WTC11 (cell line): ENCODE data around the gene AGBL4. TPM values are rescaled to one million over a fixed set of nuclear protein-coding genes. Genes with fewer than 3 reads are reported as not detected.

ENCODE experiments used
- ATAC-seq: fragments of 200-7000 bp; cut with Tn5 transposase; 2 replicates; pipeline ENCODE4 v1.10.0; 2021; ENCODE audit warnings: mild to moderate bottlenecking, moderate library complexity
- CTCF ChIA-PET: fragments of 300-600 bp; sonication (Branson Sonifier 250); formaldehyde crosslinking; loops from one replicate; lab custom pipeline; 2021; ENCODE audit warnings: antibody characterized with exemption; lab: Charles Lee
- POLR2A ChIA-PET: fragments of 350-600 bp; sonication (Branson Sonifier 250); formaldehyde crosslinking; loops from one replicate; lab custom pipeline; 2021; ENCODE audit warnings: antibody characterized with exemption; lab: Charles Lee
- DNase-seq: peaks from one replicate; pipeline ENCODE4 v3.0.0; 2021; ENCODE audit warnings: low spot score
- H3K27ac Mint-ChIP-seq: 2 replicates; pipeline ENCODE4 v1.8.0; 2021; ENCODE audit warnings: mixed read lengths
- H3K27me3 Mint-ChIP-seq: 2 replicates; pipeline ENCODE4 v1.8.0; 2021; ENCODE audit warnings: low read depth, mild to moderate bottlenecking, moderate library complexity, mixed read lengths
- H3K36me3 Mint-ChIP-seq: 2 replicates; pipeline ENCODE4 v1.8.0; 2021; ENCODE audit warnings: mixed read lengths
- H3K4me1 Mint-ChIP-seq: 2 replicates; pipeline ENCODE4 v1.8.0; 2022; ENCODE audit warnings: mixed read lengths
- H3K4me3 Mint-ChIP-seq: 2 replicates; pipeline ENCODE4 v1.8.0; 2021; ENCODE audit warnings: mild to moderate bottlenecking, moderate library complexity, mixed read lengths
- H3K9me3 Mint-ChIP-seq: 2 replicates; pipeline ENCODE4 v1.8.0; 2021; ENCODE audit warnings: mixed read lengths
- ATF1 ChIP-seq: sonication (generic); formaldehyde crosslinking; IDR thresholded peaks from 2 replicates; pipeline ENCODE4 v1.8.1; 2023; ENCODE audit warnings: mild to moderate bottlenecking, moderate library complexity, missing genetic modification reagents
- CREB1 ChIP-seq: sonication (generic); formaldehyde crosslinking; IDR thresholded peaks from 2 replicates; pipeline ENCODE4 v1.8.0; 2023; ENCODE audit warnings: mild to moderate bottlenecking, missing genetic modification reagents
- ELF4 ChIP-seq: sonication (generic); formaldehyde crosslinking; IDR thresholded peaks from 2 replicates; pipeline ENCODE4 v1.8.1; 2022; ENCODE audit warnings: low read depth, mild to moderate bottlenecking, moderate library complexity, missing genetic modification reagents
- EMX1 ChIP-seq: fragments of 250-450 bp; sonication (Bioruptor Pico); IDR thresholded peaks from 2 replicates; pipeline ENCODE4 v1.8.0; 2021; ENCODE audit warnings: mild to moderate bottlenecking
- GABPB1 ChIP-seq: sonication (generic); formaldehyde crosslinking; IDR thresholded peaks from 2 replicates; pipeline ENCODE4 v1.8.1; 2023; ENCODE audit warnings: mild to moderate bottlenecking, missing genetic modification reagents
- KAT7 ChIP-seq: sonication (generic); formaldehyde crosslinking; IDR thresholded peaks from 2 replicates; pipeline ENCODE4 v1.8.1; 2023; ENCODE audit warnings: missing genetic modification reagents, mild to moderate bottlenecking, borderline replicate concordance
- NFATC4 ChIP-seq: fragments of 250-450 bp; sonication (Bioruptor Pico); IDR thresholded peaks from 2 replicates; pipeline ENCODE4 v1.9.0; 2021; ENCODE audit warnings: mild to moderate bottlenecking
- NR2C2 ChIP-seq: sonication (generic); formaldehyde crosslinking; IDR thresholded peaks from 2 replicates; pipeline ENCODE4 v1.8.0; 2022; ENCODE audit warnings: mild to moderate bottlenecking, missing genetic modification reagents
- SOX15 ChIP-seq: fragments of 250-450 bp; sonication (Bioruptor Pico); IDR thresholded peaks from 2 replicates; pipeline ENCODE4 v1.9.0; 2021; ENCODE audit warnings: mild to moderate bottlenecking
- SP1 ChIP-seq: sonication (generic); formaldehyde crosslinking; conservative IDR thresholded peaks from 2 replicates; pipeline ENCODE4 v1.8.1; 2022; ENCODE audit warnings: missing genetic modification reagents
- TCF7 ChIP-seq: sonication (generic); formaldehyde crosslinking; IDR thresholded peaks from 2 replicates; pipeline ENCODE4 v1.8.0; 2022; ENCODE audit warnings: mild to moderate bottlenecking, low read depth, missing genetic modification reagents, moderate library complexity
- TP53 ChIP-seq: sonication (generic); formaldehyde crosslinking; IDR thresholded peaks from 2 replicates; pipeline ENCODE4 v1.8.1; 2023; ENCODE audit warnings: mild to moderate bottlenecking, missing genetic modification reagents
- ZBTB21 ChIP-seq: sonication (generic); formaldehyde crosslinking; IDR thresholded peaks from 2 replicates; pipeline ENCODE4 v1.8.1; 2023; ENCODE audit warnings: mild to moderate bottlenecking, missing genetic modification reagents, borderline replicate concordance
- ZNF121 ChIP-seq: sonication (generic); formaldehyde crosslinking; IDR thresholded peaks from 2 replicates; pipeline ENCODE4 v1.8.0; 2023; ENCODE audit warnings: missing genetic modification reagents
- total RNA-seq: library from RNA; stranded (reverse); gene quantifications from 3 replicates; pipeline ENCODE4 v1.2.3, GENCODE V29; 2021
- TF ChIP-seq, protein P1 (sequence below): fragments of 200-600 bp; IDR thresholded peaks from 2 replicates; pipeline ENCODE4 v1.8.0; 2022; ENCODE audit warnings: antibody characterized with exemption
- TF ChIP-seq, protein P2 (sequence below): fragments of 250-450 bp; sonication (Bioruptor Pico); IDR thresholded peaks from 2 replicates; pipeline ENCODE4 v1.9.0; 2021; ENCODE audit warnings: mild to moderate bottlenecking
- TF ChIP-seq, protein P3 (sequence below): fragments of 250-450 bp; sonication (Bioruptor Pico); IDR thresholded peaks from 2 replicates; pipeline ENCODE4 v2.1.2; 2022; ENCODE audit warnings: mild to moderate bottlenecking, moderate library complexity
- TF ChIP-seq, protein P4 (sequence below): sonication (generic); formaldehyde crosslinking; IDR thresholded peaks from 2 replicates; pipeline ENCODE4 v1.8.1; 2022; ENCODE audit warnings: mild to moderate bottlenecking, moderate library complexity, missing genetic modification reagents
- TF ChIP-seq, protein P5 (sequence below): sonication (generic); formaldehyde crosslinking; IDR thresholded peaks from 2 replicates; pipeline ENCODE4 v1.8.1; 2022; ENCODE audit warnings: low read depth, missing genetic modification reagents, borderline replicate concordance
- TF ChIP-seq, protein P6 (sequence below): sonication (generic); formaldehyde crosslinking; IDR thresholded peaks from 2 replicates; pipeline ENCODE4 v1.8.1; 2023; ENCODE audit warnings: mild to moderate bottlenecking, missing genetic modification reagents, borderline replicate concordance

AGBL4 gene
- total RNA-seq, 1 experiment from 2014 or later: 0.87 TPM

DNA sequence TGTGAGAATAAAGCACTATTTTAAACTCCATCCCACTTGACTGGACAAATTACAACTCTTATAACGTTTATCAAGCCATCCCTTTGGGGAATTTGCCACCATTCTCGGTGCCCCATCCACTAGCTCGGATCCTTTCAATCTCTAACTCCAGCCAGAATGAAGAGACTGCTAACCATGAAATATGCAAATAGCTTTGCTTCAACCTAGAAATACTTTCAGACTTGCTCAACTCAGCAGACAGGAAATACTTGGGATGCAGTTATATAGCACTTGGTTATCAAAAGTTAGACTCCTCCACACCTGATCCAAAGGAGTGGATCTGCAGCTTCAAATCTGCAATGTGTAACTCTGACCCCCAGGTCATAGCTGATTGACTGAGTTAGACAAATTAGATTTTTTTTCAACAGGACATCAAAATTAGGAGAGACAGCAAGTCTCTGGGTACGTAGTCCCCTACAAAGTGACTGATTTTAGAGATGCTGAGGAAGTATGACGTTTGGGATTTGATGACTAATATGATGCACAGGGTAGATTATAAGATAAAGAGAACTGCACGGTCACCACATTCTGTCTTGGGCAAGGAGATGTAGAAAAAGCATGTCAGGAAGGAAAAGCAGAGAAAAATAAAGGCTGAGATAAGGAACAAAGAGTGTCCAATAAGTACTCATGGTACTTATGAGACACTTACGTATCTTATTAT lies 496.0 kb downstream of the AGBL4 start (continued):
- no peak for TF ChIP-seq TP53 (CRISPR knock-in tag)

DNA sequence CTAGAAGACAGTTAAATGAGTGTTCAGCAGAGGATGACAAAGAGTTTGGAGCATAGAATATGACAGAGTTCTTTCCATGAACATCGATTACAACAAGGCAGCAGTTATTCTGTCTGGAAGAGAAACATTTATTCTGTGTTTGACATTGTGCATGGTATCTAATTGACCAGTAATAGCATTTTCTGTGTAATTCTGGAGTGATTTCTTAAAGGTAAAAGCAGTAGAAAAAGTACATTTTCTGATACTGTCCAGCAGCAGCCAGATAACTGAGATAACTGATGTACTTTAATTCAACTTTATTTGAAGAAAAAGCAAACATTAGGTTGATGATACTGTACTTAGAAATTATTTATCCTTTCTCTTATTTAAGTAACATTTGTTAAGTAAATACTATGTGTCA lies 497.1 kb downstream of the AGBL4 start:
- TF ChIP-seq SOX15 (CRISPR knock-in tag): no peak
- TF ChIP-seq, protein P1, sequence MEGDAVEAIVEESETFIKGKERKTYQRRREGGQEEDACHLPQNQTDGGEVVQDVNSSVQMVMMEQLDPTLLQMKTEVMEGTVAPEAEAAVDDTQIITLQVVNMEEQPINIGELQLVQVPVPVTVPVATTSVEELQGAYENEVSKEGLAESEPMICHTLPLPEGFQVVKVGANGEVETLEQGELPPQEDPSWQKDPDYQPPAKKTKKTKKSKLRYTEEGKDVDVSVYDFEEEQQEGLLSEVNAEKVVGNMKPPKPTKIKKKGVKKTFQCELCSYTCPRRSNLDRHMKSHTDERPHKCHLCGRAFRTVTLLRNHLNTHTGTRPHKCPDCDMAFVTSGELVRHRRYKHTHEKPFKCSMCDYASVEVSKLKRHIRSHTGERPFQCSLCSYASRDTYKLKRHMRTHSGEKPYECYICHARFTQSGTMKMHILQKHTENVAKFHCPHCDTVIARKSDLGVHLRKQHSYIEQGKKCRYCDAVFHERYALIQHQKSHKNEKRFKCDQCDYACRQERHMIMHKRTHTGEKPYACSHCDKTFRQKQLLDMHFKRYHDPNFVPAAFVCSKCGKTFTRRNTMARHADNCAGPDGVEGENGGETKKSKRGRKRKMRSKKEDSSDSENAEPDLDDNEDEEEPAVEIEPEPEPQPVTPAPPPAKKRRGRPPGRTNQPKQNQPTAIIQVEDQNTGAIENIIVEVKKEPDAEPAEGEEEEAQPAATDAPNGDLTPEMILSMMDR: no peak
- no peak for TF ChIP-seq KAT7 (CRISPR knock-in tag)
- no peak for TF ChIP-seq ZBTB21 (CRISPR knock-in tag)
- TF ChIP-seq, protein P2, sequence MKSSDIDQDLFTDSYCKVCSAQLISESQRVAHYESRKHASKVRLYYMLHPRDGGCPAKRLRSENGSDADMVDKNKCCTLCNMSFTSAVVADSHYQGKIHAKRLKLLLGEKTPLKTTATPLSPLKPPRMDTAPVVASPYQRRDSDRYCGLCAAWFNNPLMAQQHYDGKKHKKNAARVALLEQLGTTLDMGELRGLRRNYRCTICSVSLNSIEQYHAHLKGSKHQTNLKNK (CRISPR knock-in tag): no peak
- no peak for TF ChIP-seq GABPB1
- no peak for TF ChIP-seq ATF1 (CRISPR knock-in tag)
- TF ChIP-seq, protein P3, sequence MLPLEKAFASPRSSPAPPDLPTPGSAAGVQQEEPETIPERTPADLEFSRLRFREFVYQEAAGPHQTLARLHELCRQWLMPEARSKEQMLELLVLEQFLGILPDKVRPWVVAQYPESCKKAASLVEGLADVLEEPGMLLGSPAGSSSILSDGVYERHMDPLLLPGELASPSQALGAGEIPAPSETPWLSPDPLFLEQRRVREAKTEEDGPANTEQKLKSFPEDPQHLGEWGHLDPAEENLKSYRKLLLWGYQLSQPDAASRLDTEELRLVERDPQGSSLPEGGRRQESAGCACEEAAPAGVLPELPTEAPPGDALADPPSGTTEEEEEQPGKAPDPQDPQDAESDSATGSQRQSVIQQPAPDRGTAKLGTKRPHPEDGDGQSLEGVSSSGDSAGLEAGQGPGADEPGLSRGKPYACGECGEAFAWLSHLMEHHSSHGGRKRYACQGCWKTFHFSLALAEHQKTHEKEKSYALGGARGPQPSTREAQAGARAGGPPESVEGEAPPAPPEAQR (CRISPR knock-in tag): no peak
- no peak for TF ChIP-seq TCF7 (CRISPR knock-in tag)
- TF ChIP-seq NR2C2 (CRISPR knock-in tag): no peak
- TF ChIP-seq, protein P4, sequence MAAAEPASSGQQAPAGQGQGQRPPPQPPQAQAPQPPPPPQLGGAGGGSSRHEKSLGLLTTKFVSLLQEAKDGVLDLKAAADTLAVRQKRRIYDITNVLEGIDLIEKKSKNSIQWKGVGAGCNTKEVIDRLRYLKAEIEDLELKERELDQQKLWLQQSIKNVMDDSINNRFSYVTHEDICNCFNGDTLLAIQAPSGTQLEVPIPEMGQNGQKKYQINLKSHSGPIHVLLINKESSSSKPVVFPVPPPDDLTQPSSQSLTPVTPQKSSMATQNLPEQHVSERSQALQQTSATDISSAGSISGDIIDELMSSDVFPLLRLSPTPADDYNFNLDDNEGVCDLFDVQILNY: no peak
- TF ChIP-seq ZNF121: no peak
- TF ChIP-seq NFATC4 (CRISPR knock-in tag): no peak
- TF ChIP-seq, protein P5, sequence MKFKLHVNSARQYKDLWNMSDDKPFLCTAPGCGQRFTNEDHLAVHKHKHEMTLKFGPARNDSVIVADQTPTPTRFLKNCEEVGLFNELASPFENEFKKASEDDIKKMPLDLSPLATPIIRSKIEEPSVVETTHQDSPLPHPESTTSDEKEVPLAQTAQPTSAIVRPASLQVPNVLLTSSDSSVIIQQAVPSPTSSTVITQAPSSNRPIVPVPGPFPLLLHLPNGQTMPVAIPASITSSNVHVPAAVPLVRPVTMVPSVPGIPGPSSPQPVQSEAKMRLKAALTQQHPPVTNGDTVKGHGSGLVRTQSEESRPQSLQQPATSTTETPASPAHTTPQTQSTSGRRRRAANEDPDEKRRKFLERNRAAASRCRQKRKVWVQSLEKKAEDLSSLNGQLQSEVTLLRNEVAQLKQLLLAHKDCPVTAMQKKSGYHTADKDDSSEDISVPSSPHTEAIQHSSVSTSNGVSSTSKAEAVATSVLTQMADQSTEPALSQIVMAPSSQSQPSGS (CRISPR knock-in tag): no peak
- TF ChIP-seq, protein P6, sequence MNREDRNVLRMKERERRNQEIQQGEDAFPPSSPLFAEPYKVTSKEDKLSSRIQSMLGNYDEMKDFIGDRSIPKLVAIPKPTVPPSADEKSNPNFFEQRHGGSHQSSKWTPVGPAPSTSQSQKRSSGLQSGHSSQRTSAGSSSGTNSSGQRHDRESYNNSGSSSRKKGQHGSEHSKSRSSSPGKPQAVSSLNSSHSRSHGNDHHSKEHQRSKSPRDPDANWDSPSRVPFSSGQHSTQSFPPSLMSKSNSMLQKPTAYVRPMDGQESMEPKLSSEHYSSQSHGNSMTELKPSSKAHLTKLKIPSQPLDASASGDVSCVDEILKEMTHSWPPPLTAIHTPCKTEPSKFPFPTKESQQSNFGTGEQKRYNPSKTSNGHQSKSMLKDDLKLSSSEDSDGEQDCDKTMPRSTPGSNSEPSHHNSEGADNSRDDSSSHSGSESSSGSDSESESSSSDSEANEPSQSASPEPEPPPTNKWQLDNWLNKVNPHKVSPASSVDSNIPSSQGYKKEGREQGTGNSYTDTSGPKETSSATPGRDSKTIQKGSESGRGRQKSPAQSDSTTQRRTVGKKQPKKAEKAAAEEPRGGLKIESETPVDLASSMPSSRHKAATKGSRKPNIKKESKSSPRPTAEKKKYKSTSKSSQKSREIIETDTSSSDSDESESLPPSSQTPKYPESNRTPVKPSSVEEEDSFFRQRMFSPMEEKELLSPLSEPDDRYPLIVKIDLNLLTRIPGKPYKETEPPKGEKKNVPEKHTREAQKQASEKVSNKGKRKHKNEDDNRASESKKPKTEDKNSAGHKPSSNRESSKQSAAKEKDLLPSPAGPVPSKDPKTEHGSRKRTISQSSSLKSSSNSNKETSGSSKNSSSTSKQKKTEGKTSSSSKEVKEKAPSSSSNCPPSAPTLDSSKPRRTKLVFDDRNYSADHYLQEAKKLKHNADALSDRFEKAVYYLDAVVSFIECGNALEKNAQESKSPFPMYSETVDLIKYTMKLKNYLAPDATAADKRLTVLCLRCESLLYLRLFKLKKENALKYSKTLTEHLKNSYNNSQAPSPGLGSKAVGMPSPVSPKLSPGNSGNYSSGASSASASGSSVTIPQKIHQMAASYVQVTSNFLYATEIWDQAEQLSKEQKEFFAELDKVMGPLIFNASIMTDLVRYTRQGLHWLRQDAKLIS (CRISPR knock-in tag): no peak
- no peak for TF ChIP-seq SP1 (CRISPR knock-in tag)
- no peak for TF ChIP-seq EMX1 (CRISPR knock-in tag)
- TF ChIP-seq CREB1 (CRISPR knock-in tag): no peak
- TF ChIP-seq ELF4 (CRISPR knock-in tag): no peak
- Mint-ChIP-seq H3K36me3 (no peaks in the 10 kb centered on the region), H3K4me1 (no peaks in the 10 kb centered on the region), H3K27me3 (no peaks in the 10 kb centered on the region), H3K4me3 (no peak overlapping the region), H3K9me3 (peaks cover 45% of the 10 kb centered on the region), H3K27ac (no peak overlapping the region)
- ATAC-seq (no peak), DNase-seq (no peak)
- CTCF ChIA-PET: no interaction called here
- POLR2A ChIA-PET: no interaction called here
